Mesenchymal stem cell (in vitro differentiated cells and primary cell): ENCODE data around the gene PTPRN2.

Experiments
- DNase-seq: peaks from one replicate; pipeline ENCODE4 v3.0.0-alpha.2; 2013
- H2AFZ ChIP-seq: one replicate; pipeline ENCODE4 v1.6.1; 2013; ENCODE audit warnings: low read depth, mild to moderate bottlenecking, control low read depth, inconsistent platforms, low read length, moderate library complexity
- H2AK5ac ChIP-seq: 2 replicates; pipeline ENCODE4 v1.6.1; 2013; ENCODE audit warnings: low read length, moderate library complexity, mild to moderate bottlenecking, inconsistent platforms; ENCODE audit not compliant: severe bottlenecking
- H2BK120ac ChIP-seq: one replicate; pipeline ENCODE4 v1.6.1; 2013; ENCODE audit warnings: low read depth, mild to moderate bottlenecking, inconsistent platforms, low read length, moderate library complexity
- H2BK12ac ChIP-seq, 2 experiments: one replicate each; pipeline ENCODE4 v1.6.1; 2013; ENCODE audit warnings: inconsistent platforms in 2 of 2, low read length in 2 of 2, mild to moderate bottlenecking in 2 of 2, moderate library complexity in 2 of 2, control low read depth in 1 of 2
- H2BK15ac ChIP-seq: one replicate; pipeline ENCODE4 v1.6.1; 2013; ENCODE audit warnings: mild to moderate bottlenecking, low read depth, inconsistent platforms; ENCODE audit not compliant: poor library complexity, severe bottlenecking
- H2BK5ac ChIP-seq: 2 replicates; pipeline ENCODE4 v1.6.1; 2013; ENCODE audit warnings: low read depth, mild to moderate bottlenecking, low read length, control low read depth, inconsistent platforms; ENCODE audit not compliant: poor library complexity, severe bottlenecking
- H3K14ac ChIP-seq, 2 experiments: one replicate each; pipeline ENCODE4 v1.6.1; 2013; ENCODE audit warnings: inconsistent platforms in 2 of 2, low read length in 2 of 2, control low read depth in 1 of 2, mild to moderate bottlenecking in 1 of 2, moderate library complexity in 1 of 2
- H3K18ac ChIP-seq, 2 experiments: one replicate each; pipeline ENCODE4 v1.6.1; 2013; ENCODE audit warnings: inconsistent platforms in 2 of 2, low read length in 2 of 2, control low read depth in 1 of 2, low read depth in 1 of 2, mild to moderate bottlenecking in 1 of 2
- H3K23ac ChIP-seq, 2 experiments: one replicate each; pipeline ENCODE4 v1.6.1; 2013; ENCODE audit warnings: inconsistent platforms in 2 of 2, low read length in 2 of 2, mild to moderate bottlenecking in 2 of 2, moderate library complexity in 2 of 2, control low read depth in 1 of 2
- H3K27ac ChIP-seq: 2 replicates; pipeline ENCODE4 v1.5.1; 2013; ENCODE audit warnings: mild to moderate bottlenecking, moderate library complexity, low read length, control low read depth, inconsistent platforms; ENCODE audit not compliant: poor library complexity, severe bottlenecking
- H3K27me3 ChIP-seq, 2 experiments: 2 replicates each; pipeline versions ENCODE4 v1.6.1 to v1.7.0; 2013; ENCODE audit warnings: low read length in 2 of 2, mild to moderate bottlenecking in 2 of 2, moderate library complexity in 2 of 2, control low read depth in 1 of 2, inconsistent platforms in 1 of 2; ENCODE audit not compliant: control insufficient read depth in 1 of 2, insufficient read depth in 1 of 2
- H3K36me3 ChIP-seq, 2 experiments: 2 replicates each; pipeline versions ENCODE4 v1.6.1 to v1.7.0; 2013; ENCODE audit warnings: low read length in 2 of 2, control low read depth in 1 of 2, inconsistent platforms in 1 of 2, low read depth in 1 of 2, mild to moderate bottlenecking in 1 of 2; ENCODE audit not compliant: insufficient read depth in 2 of 2, control insufficient read depth in 1 of 2
- H3K4ac ChIP-seq, 2 experiments: one replicate each; pipeline ENCODE4 v1.6.1; 2013; ENCODE audit warnings: inconsistent platforms in 2 of 2, low read length in 2 of 2, mild to moderate bottlenecking in 2 of 2, moderate library complexity in 2 of 2, control low read depth in 1 of 2, low read depth in 1 of 2
- H3K4me1 ChIP-seq: 2 replicates; pipeline ENCODE4 v1.6.1; 2013; ENCODE audit warnings: low read depth, low read length, control low read depth; ENCODE audit not compliant: control insufficient read depth, insufficient read depth
- H3K4me2 ChIP-seq: 2 replicates; pipeline ENCODE4 v1.6.1; 2013; ENCODE audit warnings: low read length, mild to moderate bottlenecking, inconsistent platforms; ENCODE audit not compliant: poor library complexity, severe bottlenecking
- H3K4me3 ChIP-seq, 2 experiments: 2 replicates each; pipeline versions ENCODE4 v1.5.1 to v1.7.0; 2013; ENCODE audit warnings: low read length in 2 of 2, mild to moderate bottlenecking in 2 of 2, control low read depth in 1 of 2, low read depth in 1 of 2; ENCODE audit not compliant: insufficient read depth in 1 of 2
- H3K79me1 ChIP-seq: replicated peaks from 2 replicates; pipeline ENCODE4 v1.6.1; 2013; ENCODE audit warnings: mild to moderate bottlenecking, control low read depth, low read length, inconsistent platforms; ENCODE audit not compliant: poor library complexity, severe bottlenecking
- H3K9ac ChIP-seq: 2 replicates; pipeline ENCODE4 v1.7.0; 2013; ENCODE audit warnings: mild to moderate bottlenecking, low read length, moderate library complexity
- H3K9me3 ChIP-seq: 2 replicates; pipeline ENCODE4 v1.7.0; 2013; ENCODE audit warnings: mild to moderate bottlenecking, low read length; ENCODE audit not compliant: control insufficient read depth
- H4K8ac ChIP-seq: one replicate; pipeline ENCODE4 v1.6.1; 2013; ENCODE audit warnings: inconsistent platforms, mild to moderate bottlenecking, low read length, moderate library complexity
- H4K91ac ChIP-seq: one replicate; pipeline ENCODE4 v1.6.1; 2013; ENCODE audit warnings: mild to moderate bottlenecking, low read length, inconsistent platforms
- WGBS: methylation state at CpG from one replicate; pipeline ENCODE4 v1.1.7; 2013; ENCODE audit warnings: mixed read lengths; 5-methylcytosine and 5-hydroxymethylcytosine counted together

Gene PTPRN2

GRCh38 chr7:158315326-158315725 is 272.3 kb downstream of the PTPRN2 start:
- Histone ChIP-seq H2BK5ac (no peak overlapping the region), H4K91ac (no peak overlapping the region), H3K4me2 (no peak overlapping the region), H3K27me3 (peaks cover 0 to 5% of the 10 kb centered on the region in 2 experiments), H2AFZ (no peak overlapping the region), H3K4me3 (no peak overlapping the region), H2BK12ac (no peak overlapping the region), H3K4ac (no peak overlapping the region), H2BK15ac (no peak overlapping the region), H3K9ac (no peak overlapping the region), H2AK5ac (no peak overlapping the region), H3K14ac (no peak overlapping the region), H4K8ac (no peak overlapping the region), H2BK120ac (no peak overlapping the region), H3K36me3 (no peaks in the 10 kb centered on the region), H3K9me3 (peaks cover 6% of the 10 kb centered on the region), H3K4me1 (no peaks in the 10 kb centered on the region), H3K23ac (no peak overlapping the region), H3K27ac (no peak overlapping the region), H3K18ac (no peak overlapping the region), H3K79me1 (no peaks in the 10 kb centered on the region)
- WGBS, result 83% methylated on average over 11 of the region's 11 CpGs
- DNase-seq, result no peak

GRCh38 chr7:158314394-158314793 is 273.2 kb downstream of the PTPRN2 start:
- no peaks in the 10 kb centered on the region for H3K79me1 ChIP-seq
- DNase-seq, result no peak
- H2BK12ac ChIP-seq, result no peak overlapping the region
- H3K27me3 ChIP-seq, result peaks cover 0 to 5% of the 10 kb centered on the region in 2 experiments
- H2AFZ ChIP-seq, result no peak overlapping the region
- no peak overlapping the region for H4K91ac ChIP-seq
- H3K9ac ChIP-seq, result no peak overlapping the region
- H2BK5ac ChIP-seq, result no peak overlapping the region
- no peaks in the 10 kb centered on the region for H3K4me1 ChIP-seq
- no peaks in the 10 kb centered on the region for H3K36me3 ChIP-seq
- no peak overlapping the region for H2BK15ac ChIP-seq
- no peak overlapping the region for H3K27ac ChIP-seq
- peaks cover 10% of the 10 kb centered on the region for H3K9me3 ChIP-seq
- no peak overlapping the region for H3K14ac ChIP-seq
- no peak overlapping the region for H2AK5ac ChIP-seq
- 89% methylated on average over 10 of the region's 15 CpGs for WGBS
- H3K4ac ChIP-seq, result no peak overlapping the region
- H3K23ac ChIP-seq, result no peak overlapping the region
- H4K8ac ChIP-seq, result no peak overlapping the region
- no peak overlapping the region for H3K4me3 ChIP-seq
- no peak overlapping the region for H2BK120ac ChIP-seq
- no peak overlapping the region for H3K18ac ChIP-seq
- H3K4me2 ChIP-seq, result no peak overlapping the region

- Histone ChIP-seq H3K36me3 (no peaks in the 10 kb centered on the region), H3K27ac (no peak overlapping the region), H2BK120ac (no peak overlapping the region), H3K4me2 (no peak overlapping the region), H3K18ac (no peak overlapping the region), H4K8ac (no peak overlapping the region), H2AFZ (no peak overlapping the region), H3K9me3 (peaks cover 14% of the 10 kb centered on the region), H3K4me1 (no peaks in the 10 kb centered on the region), H3K79me1 (no peaks in the 10 kb centered on the region), H3K23ac (no peak overlapping the region), H4K91ac (no peak overlapping the region), H3K9ac (no peak overlapping the region), H3K4ac (no peak overlapping the region), H2BK15ac (no peak overlapping the region), H3K4me3 (no peak overlapping the region), H3K27me3 (peaks cover 0 to 5% of the 10 kb centered on the region in 2 experiments), H2AK5ac (no peak overlapping the region), H2BK5ac (no peak overlapping the region), H2BK12ac (no peak overlapping the region), H3K14ac (no peak overlapping the region)
- DNase-seq, result no peak
- WGBS, result 84% methylated on average over 10 of the region's 10 CpGs
Measured at GRCh38 chr7:158313931-158314330, 273.7 kb downstream of the PTPRN2 start.

GRCh38 chr7:158312789-158313188 is 274.8 kb downstream of the PTPRN2 start:
- Histone ChIP-seq H3K14ac (no peak overlapping the region), H3K27ac (no peak overlapping the region), H4K8ac (no peak overlapping the region), H3K23ac (no peak overlapping the region), H2BK15ac (no peak overlapping the region), H3K4me1 (no peaks in the 10 kb centered on the region), H2BK5ac (no peak overlapping the region), H3K4me2 (no peak overlapping the region), H3K9me3 (peaks cover 21% of the 10 kb centered on the region), H2BK12ac (no peak overlapping the region), H3K36me3 (no peaks in the 10 kb centered on the region), H3K79me1 (no peaks in the 10 kb centered on the region), H3K9ac (no peak overlapping the region), H3K27me3 (peaks cover 0 to 5% of the 10 kb centered on the region in 2 experiments), H3K4me3 (no peak overlapping the region), H2AFZ (no peak overlapping the region), H2AK5ac (no peak overlapping the region), H4K91ac (no peak overlapping the region), H3K18ac (no peak overlapping the region), H2BK120ac (no peak overlapping the region), H3K4ac (no peak overlapping the region)
- WGBS, result 92% methylated on average over 9 of the region's 10 CpGs
- no peak for DNase-seq
